GM18861 (cell line): ENCODE measurements around the gene CRYL1.

Source experiments
- ATAC-seq: cut with Tn5 transposase; IDR thresholded peaks from one replicate; pipeline ENCODE4 v1.9.1; 2021; ENCODE audit not compliant: unreplicated experiment

CRYL1 gene, protein sequence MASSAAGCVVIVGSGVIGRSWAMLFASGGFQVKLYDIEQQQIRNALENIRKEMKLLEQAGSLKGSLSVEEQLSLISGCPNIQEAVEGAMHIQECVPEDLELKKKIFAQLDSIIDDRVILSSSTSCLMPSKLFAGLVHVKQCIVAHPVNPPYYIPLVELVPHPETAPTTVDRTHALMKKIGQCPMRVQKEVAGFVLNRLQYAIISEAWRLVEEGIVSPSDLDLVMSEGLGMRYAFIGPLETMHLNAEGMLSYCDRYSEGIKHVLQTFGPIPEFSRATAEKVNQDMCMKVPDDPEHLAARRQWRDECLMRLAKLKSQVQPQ

DNA sequence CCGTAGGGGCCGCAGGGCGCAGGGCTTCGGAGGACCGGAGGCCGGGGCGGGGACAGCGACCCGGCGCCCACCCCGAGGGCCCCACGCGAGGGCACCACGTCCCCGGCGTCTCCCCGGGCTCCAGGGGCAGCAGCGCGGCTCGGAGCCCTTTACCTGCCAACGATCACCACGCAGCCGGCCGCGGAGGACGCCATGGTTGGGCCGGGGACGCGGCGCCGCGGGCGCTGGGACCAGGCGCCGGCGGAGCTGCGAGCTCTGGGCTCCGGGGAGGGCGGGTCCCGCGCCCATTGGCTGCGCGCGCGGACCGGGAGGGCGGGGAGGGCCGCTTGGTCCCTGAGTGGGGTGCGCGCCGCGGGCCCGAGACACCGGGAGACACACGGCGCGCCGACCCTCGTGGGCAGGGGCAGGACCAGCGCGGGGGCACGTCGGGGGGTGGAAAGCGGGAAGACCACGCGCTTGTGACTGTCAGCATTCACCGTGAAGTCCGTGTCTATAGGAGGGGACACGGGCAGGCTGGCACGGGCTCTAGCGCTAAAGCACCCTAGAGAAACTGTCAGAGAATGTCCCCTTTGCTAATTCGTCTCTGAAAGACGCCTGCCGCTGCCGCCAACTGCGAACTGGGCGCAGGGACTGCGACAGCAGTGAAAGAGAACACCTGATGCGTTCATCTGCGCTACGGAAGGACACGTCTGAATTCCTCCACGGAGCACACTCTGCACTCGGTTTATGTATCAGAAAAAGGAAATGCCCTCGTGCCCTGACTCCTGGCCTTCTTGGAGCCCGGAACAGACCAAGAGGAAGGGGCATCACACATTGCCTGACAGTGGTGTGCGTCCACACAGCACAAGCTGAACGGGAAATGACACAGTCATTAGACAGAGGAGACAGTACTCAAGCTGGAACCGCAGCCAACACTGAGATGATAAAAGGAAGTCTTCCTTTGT is at the start of gene CRYL1:
Gene CRYL1, minus strand, starts transcription at position 257 of the 944 bp plus-strand sequence. Its CDS starts 63 bp downstream, at position 194.
- ATAC-seq, result peak; percentile 43

DNA sequence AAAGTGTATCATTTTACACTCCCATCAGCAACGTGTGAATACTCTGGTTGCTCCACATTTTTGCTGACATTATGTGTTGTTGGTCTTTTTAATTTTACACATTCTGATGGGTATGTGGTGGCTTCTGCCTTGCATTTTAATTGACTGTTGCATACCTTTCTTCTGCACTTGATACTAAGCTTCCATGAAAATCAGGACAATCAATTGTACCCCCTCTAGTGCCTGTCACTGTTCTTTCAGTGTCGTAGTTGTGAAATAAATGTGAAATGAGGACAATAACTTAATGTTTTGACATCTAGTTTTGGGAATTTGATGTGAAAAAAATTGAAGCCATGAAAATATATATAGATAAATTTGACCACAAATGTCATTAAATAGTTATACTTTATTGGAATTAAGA is 48.0 kb upstream of the CRYL1 start:
- no peak for ATAC-seq

DNA sequence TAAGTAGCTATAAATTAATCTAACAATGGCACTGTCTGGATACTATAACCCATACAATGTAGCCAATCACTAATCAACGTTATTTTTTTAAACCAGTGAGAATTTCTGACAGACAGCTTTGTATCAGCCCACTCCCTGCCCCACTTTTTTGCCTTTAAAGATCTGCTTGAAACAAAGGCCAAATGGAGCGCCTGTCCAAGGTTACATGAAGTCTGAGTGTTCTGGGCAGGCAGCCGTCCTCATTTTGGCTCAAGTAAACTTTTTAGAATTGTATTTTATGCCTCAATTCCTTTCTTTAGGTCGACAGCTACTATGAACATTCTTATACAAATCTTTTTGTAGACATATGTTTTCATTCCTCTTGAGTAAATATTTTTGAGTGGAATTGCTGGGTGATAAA is 47.5 kb upstream of the CRYL1 start:
- no peak for ATAC-seq

DNA sequence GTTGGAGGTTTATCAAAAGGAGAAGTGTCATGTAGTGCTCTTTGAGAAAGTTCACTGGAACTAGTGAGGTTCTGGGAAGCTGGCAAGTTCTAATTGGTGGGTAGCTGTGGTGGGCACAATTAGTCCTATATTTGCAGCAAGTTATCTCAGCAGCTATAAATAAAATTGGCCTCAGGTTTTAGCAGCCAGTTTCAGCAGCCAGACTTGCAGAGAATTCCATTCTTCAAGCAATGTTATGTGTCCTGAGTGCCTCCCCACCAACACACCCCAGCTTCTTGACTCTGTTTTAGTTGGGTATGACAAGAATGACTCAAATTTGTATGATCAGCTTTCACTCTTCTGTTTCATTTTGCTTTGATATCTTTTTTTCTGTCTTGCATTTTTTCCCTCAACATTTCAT is 46.0 kb upstream of the CRYL1 start:
- no peak for ATAC-seq

DNA sequence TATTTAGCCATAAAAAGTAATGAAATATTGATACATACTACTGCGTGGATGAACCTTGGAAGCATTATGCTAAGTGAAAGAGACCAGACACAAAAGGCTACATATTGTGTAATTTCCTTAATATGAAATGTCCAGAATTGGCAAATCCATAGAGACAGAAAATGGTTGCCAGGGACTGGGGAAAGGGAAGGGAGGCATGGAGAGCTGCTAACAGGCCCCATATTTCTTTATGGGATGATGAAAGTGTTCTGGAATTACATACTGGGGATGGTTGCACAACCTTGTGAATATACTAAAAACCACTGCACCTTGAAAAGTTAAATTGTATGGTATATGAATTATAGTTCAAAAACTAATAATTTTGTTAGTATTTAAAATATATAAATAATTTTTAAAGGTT is 44.9 kb upstream of the CRYL1 start:
- no peak for ATAC-seq

DNA sequence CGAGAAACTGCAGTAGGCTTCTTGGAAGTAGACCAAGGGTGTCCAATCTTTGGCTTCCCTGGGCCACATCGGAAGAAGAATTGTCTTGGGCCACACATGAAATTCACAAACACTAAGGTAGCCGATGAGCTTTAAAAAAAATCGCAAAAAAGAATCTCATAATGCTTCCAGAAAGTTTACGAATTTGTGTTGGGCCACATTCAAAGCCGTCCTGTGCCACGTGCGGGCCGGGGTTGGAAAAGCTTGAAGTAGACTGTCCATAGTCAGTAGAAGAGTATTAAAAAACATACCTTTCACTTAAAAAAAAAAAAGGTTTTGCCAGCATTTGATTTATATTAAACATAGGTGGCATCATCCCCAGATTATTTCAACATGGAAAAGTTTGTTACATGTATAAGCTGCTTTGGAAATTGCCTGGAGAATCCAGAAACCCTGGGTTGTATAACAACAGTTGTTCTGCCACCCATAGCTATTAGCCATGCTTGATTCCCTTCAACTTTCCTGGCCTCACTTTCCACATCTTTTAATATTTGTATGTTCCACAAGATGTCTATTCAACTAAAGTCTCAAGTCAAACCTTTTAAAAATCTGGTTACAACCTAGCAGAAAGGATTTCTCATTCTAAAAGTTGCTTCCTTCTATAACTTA is 42.3 kb upstream of the CRYL1 start:
- no peak for ATAC-seq

DNA sequence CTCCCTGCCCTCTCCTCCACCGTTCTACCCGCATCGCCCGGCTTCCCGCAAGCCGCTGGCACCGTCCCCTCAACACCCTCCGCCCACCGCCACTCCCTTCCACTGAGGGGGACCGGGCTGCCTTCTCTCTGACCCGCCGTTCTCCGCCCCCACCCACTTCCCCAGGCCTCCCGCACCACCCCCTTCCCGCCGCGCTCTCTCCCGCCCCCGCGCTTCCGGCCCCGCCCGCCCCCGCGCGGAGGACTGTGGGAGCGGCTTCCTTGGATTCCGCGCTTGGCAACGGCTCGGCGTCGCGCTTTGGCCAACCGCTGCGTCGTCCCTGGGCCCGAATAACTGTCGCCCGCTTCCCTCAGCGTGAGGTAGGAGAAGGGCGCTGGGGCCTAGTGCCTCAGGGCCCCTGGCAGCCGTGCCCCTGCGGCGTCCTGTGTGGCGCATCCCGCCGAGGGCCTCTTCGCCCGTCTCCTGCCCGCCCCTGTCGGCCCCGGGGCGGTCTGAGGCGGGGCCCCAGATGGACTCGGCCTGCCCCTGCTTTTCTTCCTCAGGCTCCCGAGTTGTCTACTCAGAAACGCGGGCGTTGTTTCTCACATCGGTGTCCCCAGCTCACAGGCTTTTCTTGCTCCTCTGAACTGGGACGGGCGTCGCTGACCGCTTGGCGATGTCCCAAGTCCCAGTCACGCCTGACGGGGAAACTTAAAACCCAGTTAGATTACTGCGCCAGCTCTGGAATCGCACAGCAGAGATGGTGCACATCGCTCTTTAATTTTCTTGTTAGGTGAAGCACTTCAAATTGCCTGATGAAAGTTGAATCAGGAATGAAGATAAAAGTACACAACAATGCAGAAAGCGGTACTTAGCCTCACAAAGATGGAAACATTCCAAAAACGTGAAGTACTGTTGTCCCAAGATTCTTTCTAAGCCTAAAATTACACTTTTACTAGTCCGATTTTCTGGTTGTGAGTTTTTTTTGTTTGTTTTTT is 41.5 kb upstream of the CRYL1 start, which contains the start of gene IFT88:
Gene IFT88, plus strand, starts transcription at position 260 of the 977 bp plus-strand sequence. CDS start 7,229 bp downstream, outside the sequence.
- ATAC-seq, result peak; percentile 72

DNA sequence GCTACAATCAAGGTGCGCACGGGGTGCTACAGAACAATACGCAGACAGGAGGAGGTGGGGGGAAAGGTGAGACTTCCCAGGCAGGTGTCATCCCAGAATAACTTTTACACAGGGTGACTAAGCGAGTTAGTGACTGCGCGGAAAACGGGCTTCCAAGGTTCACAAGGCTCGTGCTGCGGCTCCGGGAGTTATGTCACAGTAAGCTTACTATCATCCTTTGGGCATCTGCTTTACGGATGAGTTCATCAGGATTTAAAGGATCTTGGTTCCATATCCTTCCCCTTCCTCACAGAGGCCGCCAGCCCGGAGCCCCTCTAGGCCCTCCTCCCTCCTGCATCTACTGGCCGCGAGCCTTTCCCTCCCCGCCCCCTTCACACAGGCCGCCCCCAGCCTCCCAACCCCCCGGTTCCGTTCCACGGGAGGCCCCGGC is 40.8 kb upstream of the CRYL1 start:
- ATAC-seq, result peak; percentile 4

DNA sequence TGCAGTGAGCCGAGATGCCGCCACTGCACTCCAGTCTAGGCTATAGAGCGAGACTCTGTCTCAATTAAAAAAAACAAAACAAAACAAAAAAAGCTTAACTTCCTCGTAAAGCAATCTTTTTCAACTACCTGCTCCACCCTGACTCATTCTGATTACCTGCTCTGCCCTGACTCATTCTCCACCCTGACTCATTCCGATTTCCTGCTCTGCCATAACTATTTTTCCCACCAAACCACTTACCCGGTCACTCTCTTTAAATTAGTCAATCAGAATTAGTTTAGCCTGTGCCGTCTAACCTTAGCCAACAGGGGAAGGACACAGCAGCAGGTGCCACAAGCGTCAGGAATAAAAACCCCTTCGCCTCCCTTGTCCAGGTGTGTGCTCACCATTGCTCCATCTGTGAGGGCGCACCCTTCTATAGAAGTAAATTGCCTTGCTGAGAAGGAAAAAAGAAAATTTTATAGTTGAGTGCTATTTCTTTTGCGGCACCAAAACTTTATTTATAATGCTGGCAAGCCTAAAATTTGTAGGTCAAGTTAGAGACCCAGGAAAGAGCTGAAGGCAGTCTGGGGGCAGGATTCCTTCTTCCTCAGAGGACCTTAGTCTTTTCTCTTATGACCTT is 39.6 kb upstream of the CRYL1 start:
- no peak for ATAC-seq

DNA sequence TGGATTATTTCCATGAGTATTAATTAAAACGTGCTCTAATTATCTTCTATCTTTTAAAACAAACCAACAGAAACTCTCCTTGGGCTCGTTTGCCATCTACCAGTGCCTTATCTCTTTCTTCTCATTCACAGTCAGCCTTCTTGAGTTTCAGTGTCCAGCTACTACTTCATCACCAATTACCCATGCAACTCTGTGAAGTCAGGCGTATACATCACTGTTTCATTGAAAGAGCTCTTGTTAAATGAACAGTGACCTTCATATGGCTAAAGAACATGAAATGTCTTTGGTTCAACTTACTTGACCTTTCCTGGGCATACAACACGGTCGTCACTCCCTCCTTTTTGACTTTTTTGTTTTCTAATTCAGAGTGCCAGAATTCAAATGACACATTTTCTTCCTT is 36.1 kb upstream of the CRYL1 start:
- ATAC-seq, result no peak

DNA sequence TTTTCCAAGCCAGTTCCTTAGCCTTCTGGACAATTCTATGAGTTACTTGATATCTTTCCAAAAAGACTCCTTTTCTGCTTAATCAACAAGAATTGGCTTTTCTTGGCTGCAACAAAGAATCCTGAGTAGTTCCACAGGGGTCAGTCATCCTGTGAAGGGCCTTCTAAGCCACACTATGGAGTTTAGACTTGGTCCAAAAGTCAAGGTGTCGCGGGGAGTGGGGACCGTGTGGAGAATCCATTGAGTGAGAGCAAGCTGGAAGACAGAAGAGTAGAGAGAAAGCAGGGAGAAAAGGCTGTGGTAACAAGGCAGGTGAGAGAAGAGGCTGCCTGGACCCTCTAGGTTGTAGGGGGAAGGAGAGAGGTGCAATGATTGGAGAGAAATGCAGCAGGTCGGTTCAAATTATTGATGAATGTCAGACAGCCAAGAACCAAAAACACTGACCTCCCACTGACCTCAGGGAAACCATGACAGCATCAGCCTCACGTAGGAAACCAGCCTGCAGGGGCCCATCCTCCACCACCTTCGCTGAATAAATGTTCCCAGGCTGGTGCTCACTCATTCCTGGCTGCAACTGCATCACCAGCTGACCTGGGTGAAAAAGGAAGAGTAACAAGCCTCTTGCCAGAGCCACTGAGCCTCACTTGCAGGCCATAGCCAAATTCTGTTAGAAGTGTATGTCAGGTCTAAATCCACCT is 34.2 kb upstream of the CRYL1 start:
- ATAC-seq, result no peak

DNA sequence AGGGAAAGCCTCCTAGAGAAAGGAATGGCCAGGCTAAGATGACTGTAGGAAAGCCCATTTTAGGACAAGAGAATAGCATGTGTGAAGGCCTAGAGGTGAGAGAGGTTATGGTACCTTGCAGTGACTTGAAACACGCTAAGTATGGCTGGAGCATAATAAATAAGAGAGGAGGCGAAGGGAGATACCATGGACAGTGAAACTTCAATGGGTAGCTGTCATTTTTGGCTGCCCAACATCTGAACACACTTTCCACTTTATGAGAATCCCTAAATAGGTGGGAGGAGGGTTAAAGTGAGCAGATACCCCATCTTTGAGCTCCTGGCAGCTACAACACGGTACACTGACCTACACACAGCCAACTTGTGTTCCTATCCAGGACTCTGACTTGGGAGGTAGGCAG is 33.3 kb upstream of the CRYL1 start:
- ATAC-seq, result no peak

DNA sequence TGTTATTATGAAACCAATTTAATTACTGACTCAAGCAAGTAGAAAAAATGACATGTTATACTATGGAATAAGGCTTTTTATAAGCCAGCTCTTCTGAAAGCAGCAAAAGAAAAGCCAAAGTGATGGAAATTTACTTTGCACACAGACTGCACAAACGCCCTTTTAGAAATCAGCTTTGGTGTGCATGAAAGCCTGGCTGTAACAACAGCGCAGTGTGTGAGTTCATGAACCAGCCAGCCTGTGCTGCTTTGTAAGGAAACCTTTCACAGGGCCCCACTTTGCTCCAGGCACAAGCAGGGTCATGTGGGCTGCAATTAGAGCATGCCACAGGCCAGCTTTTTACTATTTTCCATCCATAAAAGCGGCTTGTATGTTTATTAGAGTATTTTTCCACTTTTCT is 27.7 kb upstream of the CRYL1 start:
- no peak for ATAC-seq

DNA sequence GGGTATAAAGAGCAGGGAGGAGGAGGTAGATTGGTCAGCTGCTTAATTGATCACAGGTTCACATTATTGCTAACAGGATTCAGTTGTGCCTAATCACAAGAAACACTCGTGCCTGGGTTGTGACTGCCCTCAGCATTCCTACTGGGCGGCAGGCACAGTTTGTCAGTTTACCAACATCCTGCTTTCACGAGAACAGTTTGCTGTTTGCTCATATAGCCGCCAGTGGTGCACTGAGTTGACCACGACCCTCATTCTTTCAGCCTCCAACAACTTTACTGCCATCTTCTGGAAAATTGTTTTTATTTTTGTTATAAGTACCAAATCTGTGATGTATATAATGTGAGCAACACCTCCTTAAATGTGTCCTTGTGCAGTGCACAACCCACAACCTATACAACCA is 25.1 kb upstream of the CRYL1 start:
- no peak for ATAC-seq

DNA sequence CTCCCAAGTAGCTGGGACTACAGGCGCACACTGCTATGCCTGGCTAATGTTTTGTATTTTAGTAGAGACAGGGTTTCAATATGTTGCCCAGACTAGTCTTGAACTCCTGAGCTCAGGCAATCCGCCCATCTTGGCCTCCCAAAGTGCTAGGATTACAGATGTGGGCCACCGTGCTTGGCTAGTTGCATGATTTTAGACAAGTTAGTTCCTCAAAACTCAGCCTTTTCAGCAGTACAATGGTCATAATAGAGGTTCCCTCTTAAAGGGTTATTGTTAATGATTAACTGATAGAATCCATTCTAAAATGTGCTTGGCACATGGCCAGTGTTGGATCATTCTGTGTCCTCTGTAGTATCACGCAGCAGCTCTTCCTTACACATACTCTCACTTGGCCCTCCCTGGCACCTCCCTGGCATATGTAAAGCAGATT is 21.8 kb upstream of the CRYL1 start:
- no peak for ATAC-seq

DNA sequence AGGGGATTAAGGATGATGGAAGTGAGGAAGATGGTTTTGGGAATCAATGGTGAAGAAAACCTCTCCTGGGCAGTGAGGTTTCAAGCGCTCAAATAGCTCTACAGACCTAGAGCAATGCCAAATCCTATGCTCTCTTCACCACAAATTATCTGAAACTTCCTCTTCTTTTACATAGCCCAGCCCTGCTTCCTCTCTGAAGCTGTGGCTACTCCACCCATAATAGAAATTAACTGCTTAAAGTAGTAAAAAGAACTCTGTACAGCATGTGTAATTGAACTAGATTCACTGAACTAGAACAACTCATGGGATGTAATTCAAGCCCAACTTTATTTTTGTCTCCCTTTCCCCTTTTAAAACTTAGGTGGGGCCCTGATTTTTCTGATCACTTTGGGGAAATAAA is 20.9 kb upstream of the CRYL1 start:
- peak; percentile 85 for ATAC-seq

DNA sequence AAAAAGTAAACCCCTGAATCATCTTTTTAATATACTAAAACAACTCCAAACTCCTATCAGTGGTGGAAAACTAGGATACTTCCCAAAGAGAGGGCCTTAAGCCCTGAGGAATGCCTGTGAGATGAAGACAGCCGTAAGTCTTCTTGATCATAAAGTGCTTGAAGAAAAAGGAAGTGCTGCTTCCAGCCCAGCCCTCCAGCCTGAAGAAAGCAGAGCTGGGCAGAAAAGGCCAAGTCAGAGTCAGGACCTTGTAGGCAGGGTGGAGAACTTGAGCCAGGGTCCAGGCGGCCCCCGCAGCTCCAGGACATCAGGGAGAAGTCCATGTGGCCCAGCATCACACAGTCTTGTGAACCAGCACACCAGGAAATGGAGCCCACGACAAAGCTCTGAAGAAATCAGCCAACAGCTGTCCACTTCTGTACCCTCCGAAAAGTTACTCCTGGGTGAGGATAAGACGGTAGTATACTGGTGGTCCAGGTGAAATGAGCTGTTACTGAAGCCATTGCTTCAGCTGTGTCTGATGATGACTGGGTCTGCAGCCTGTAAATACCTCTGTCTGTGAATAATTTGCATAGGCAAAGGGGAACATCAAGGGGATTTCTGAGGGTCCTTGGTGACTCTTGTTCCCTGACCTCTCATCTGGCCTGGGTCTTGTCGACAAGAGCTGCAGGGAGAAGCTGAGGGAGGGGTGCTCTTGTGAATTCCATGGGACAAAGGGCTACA is 18.7 kb upstream of the CRYL1 start:
- no peak for ATAC-seq

DNA sequence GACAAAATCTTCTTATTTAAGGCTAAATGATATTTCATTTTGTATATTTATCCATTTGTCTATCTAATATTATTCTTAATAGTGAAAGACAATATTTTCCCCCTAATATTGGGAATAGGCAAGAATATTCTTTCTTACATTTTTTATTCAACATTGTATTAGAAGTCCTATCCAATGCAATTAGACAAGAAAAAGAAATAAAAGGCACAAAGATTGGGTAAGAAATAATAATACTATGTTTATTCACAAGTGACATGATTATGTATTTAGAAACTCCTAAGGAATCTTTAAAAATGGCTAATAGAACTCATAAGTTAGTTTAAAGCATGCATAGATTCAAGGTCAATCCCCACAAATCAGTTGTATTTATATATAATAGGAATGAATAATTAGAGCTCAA is 11.3 kb upstream of the CRYL1 start:
- no peak for ATAC-seq
